Glutamatergic neuron (in vitro differentiated cells): Measurements from ENCODE around the gene OR4E1. TPM values are rescaled to one million over a fixed set of nuclear protein-coding genes. Genes with fewer than 3 reads are reported as not detected.
"Not testable (repeated sequence)": the region's sequence is repeated elsewhere in the genome, so short reads cannot be mapped to it uniquely, and the experiment has no call there.

Experiments used
- DNase-seq: peaks from one replicate; pipeline ENCODE4 v3.0.0; 2022
- H3K27ac Mint-ChIP-seq: one replicate; pipeline ENCODE4 v1.8.0; 2020; ENCODE audit warnings: mild to moderate bottlenecking, mixed read lengths, inconsistent platforms; ENCODE audit not compliant: unreplicated experiment
- H3K27me3 Mint-ChIP-seq: one replicate; pipeline ENCODE4 v1.8.0; 2020; ENCODE audit warnings: mild to moderate bottlenecking, moderate library complexity, mixed read lengths, inconsistent platforms; ENCODE audit not compliant: unreplicated experiment
- H3K36me3 Mint-ChIP-seq: one replicate; pipeline ENCODE4 v1.8.0; 2020; ENCODE audit warnings: mild to moderate bottlenecking, mixed read lengths, inconsistent platforms; ENCODE audit not compliant: unreplicated experiment
- H3K4me1 Mint-ChIP-seq: one replicate; pipeline ENCODE4 v1.8.0; 2020; ENCODE audit warnings: mild to moderate bottlenecking, low read depth, mixed read lengths, inconsistent platforms; ENCODE audit not compliant: unreplicated experiment
- H3K4me3 Mint-ChIP-seq: one replicate; pipeline ENCODE4 v1.8.0; 2020; ENCODE audit warnings: mild to moderate bottlenecking, mixed read lengths, inconsistent platforms; ENCODE audit not compliant: unreplicated experiment
- H3K9me3 Mint-ChIP-seq: one replicate; pipeline ENCODE4 v1.8.0; 2020; ENCODE audit warnings: mild to moderate bottlenecking, moderate library complexity, mixed read lengths, inconsistent platforms; ENCODE audit not compliant: unreplicated experiment
- CTCF ChIP-seq: fragments of 200-600 bp; sonication (generic); IDR thresholded peaks from one replicate; pipeline ENCODE4 v1.5.0; 2021; ENCODE audit not compliant: partially characterized antibody, unreplicated experiment
- total RNA-seq: library from RNA; stranded (reverse); fragmentation: NEBNext Ultra II Directional; extraction: Animal tissue kit (Norgen Biotek cat#: 25700); gene quantifications from one replicate; pipeline ENCODE4 v1.2.1, GENCODE V29; 2021; ENCODE audit not compliant: unreplicated experiment

The OR4E1 gene
- total RNA-seq, 1 donor from 2014 or later: not detected

GRCh38 chr14:21643407-21643806, 30.2 kb downstream of the OR4E1 start:
- no peak for DNase-seq
- Mint-ChIP-seq H3K27me3 (no peaks in the 10 kb centered on the region), H3K4me1 (no peaks in the 10 kb centered on the region), H3K9me3 (no peaks in the 10 kb centered on the region), H3K27ac (no peak overlapping the region), H3K36me3 (no peaks in the 10 kb centered on the region), H3K4me3 (no peak overlapping the region)
- no peak for TF ChIP-seq CTCF

- TF ChIP-seq CTCF: no peak
- Mint-ChIP-seq H3K36me3 (no peaks in the 10 kb centered on the region), H3K27ac (no peak overlapping the region), H3K4me1 (no peaks in the 10 kb centered on the region), H3K27me3 (no peaks in the 10 kb centered on the region), H3K4me3 (no peak overlapping the region), H3K9me3 (no peaks in the 10 kb centered on the region)
- no peak for DNase-seq
Observed at GRCh38 chr14:21642683-21643082, 30.9 kb downstream of the OR4E1 start.

GRCh38 chr14:21634840-21635239, 38.8 kb downstream of the OR4E1 start, which contains the start of gene OR10G2:
Gene OR10G2, minus strand, starts transcription at chr14:21634940. Its CDS starts 98 bp downstream, at chr14:21634842.
- no peak within 1 kb of the TSS for H3K27ac Mint-ChIP-seq
- H3K36me3 Mint-ChIP-seq: no peaks in the 10 kb centered on the region
- H3K9me3 Mint-ChIP-seq: no peaks in the 10 kb centered on the region
- no peaks in the 10 kb centered on the region for H3K27me3 Mint-ChIP-seq
- H3K4me1 Mint-ChIP-seq: no peaks in the 10 kb centered on the region
- DNase-seq: no peak
- TF ChIP-seq CTCF: no peak
- no peak within 1 kb of the TSS for H3K4me3 Mint-ChIP-seq

- Mint-ChIP-seq H3K27me3 (no peaks in the 10 kb centered on the region), H3K36me3 (peaks cover 4% of the 10 kb centered on the region), H3K9me3 (no peaks in the 10 kb centered on the region), H3K27ac (no peak overlapping the region), H3K4me3 (no peak overlapping the region), H3K4me1 (no peaks in the 10 kb centered on the region)
- TF ChIP-seq CTCF: no peak
- no peak for DNase-seq
Observed at GRCh38 chr14:21631084-21631483, 42.5 kb downstream of the OR4E1 start.

GRCh38 chr14:21630503-21630902, 43.1 kb downstream of the OR4E1 start:
- H3K9me3 Mint-ChIP-seq, H3K27ac Mint-ChIP-seq, H3K4me3 Mint-ChIP-seq, H3K27me3 Mint-ChIP-seq, DNase-seq, H3K36me3 Mint-ChIP-seq, H3K4me1 Mint-ChIP-seq: not testable (repeated sequence)
